MCF 10A (cell line): ENCODE data around the gene RPL29. TPM values are rescaled to one million over a fixed set of nuclear protein-coding genes. Genes with fewer than 3 reads are reported as not detected.

Experiments
- BruUV-seq: library from RNA; stranded (reverse); fragments of 400-500 nt; replicated peaks from 2 replicates; lab custom pipeline; 2021; lab: Mats Ljungman, UMichigan
- CTCF ChIA-PET: fragments of 300-600 bp; sonication (Branson Sonifier 250); formaldehyde crosslinking; extraction: SDS; loops from one replicate; lab custom pipeline; 2021; ENCODE audit warnings: antibody characterized with exemption, inconsistent platforms; lab: Yijun Ruan, JAX
- POLR2A ChIA-PET: fragments of 300-600, 350-650 bp; sonication (Branson Sonifier 250); formaldehyde crosslinking; extraction: SDS; loops from one replicate; lab custom pipeline; 2020; ENCODE audit warnings: antibody characterized with exemption, inconsistent platforms; lab: Yijun Ruan, JAX
- DNase-seq: peaks from one replicate; pipeline ENCODE4 v3.0.0-alpha.2; 2018; ENCODE audit not compliant: unreplicated experiment
- H3K27ac Mint-ChIP-seq: one replicate; pipeline ENCODE4 v1.8.0; 2022; ENCODE audit warnings: mild to moderate bottlenecking, low read depth, mixed read lengths; ENCODE audit not compliant: unreplicated experiment
- H3K27me3 Mint-ChIP-seq: one replicate; pipeline ENCODE4 v1.8.0; 2022; ENCODE audit warnings: mixed read lengths; ENCODE audit not compliant: insufficient read depth, unreplicated experiment
- H3K36me3 Mint-ChIP-seq: one replicate; pipeline ENCODE4 v1.8.0; 2022; ENCODE audit warnings: mild to moderate bottlenecking, moderate library complexity, mixed read lengths; ENCODE audit not compliant: insufficient read depth, unreplicated experiment
- H3K4me1 Mint-ChIP-seq: one replicate; pipeline ENCODE4 v1.8.0; 2022; ENCODE audit warnings: mixed read lengths; ENCODE audit not compliant: insufficient read depth, unreplicated experiment
- H3K4me3 Mint-ChIP-seq: one replicate; pipeline ENCODE4 v1.8.0; 2022; ENCODE audit warnings: mild to moderate bottlenecking, moderate library complexity, mixed read lengths; ENCODE audit not compliant: unreplicated experiment
- H3K9me3 Mint-ChIP-seq: one replicate; pipeline ENCODE4 v1.8.0; 2022; ENCODE audit warnings: mixed read lengths; ENCODE audit not compliant: unreplicated experiment
- CTCF ChIP-seq: fragments of 200-600 bp; IDR thresholded peaks from one replicate; pipeline ENCODE4 v1.8.0; 2022; ENCODE audit warnings: antibody characterized with exemption, mild to moderate bottlenecking; ENCODE audit not compliant: unreplicated experiment
- intact Hi-C: fragments of 100-400 bp; cut with micrococcal nuclease; formaldehyde crosslinking; loops from 2 replicates; pipeline ENCODE4 v1.14.1; 2022
- total RNA-seq: library from RNA; stranded (reverse); gene quantifications from 2 replicates; pipeline ENCODE4 v1.2.3, GENCODE V29; 2022

RPL29 gene
- total RNA-seq, 1 experiment from 2014 or later = 1,551 TPM

- no peak for TF ChIP-seq CTCF
- Mint-ChIP-seq H3K27me3 (no peaks in the 10 kb centered on the region), H3K36me3 (no peaks in the 10 kb centered on the region), H3K4me3 (no peak overlapping the region), H3K9me3 (peaks cover under 1% of the 10 kb centered on the region), H3K27ac (no peak overlapping the region), H3K4me1 (no peaks in the 10 kb centered on the region)
- no peak for DNase-seq
- no TSS peak for BruUV-seq
- ChIA-PET CTCF (interaction anchor here (0.5 to 8.6 kb wide), 6 partner anchors 42 to 638 kb away, joined by 3 to 230 read pairs (median 40); partner anchors contain the start of gene DUSP7), POLR2A (interaction anchor here (0.7 to 4.9 kb wide), 3 partner anchors 22 to 48 kb away, joined by 3 to 34 read pairs (median 4); no protein-coding TSS in a partner anchor)
- intact Hi-C loops = loop anchor here (5.0 to 10.0 kb wide), 2 partner anchors 210 to 332 kb away; no protein-coding TSS in a partner anchor
These were observed 9.3 kb upstream of the RPL29 start for GRCh38 chr3:52004906-52005395.

GRCh38 chr3:52004163-52004787, 8.6 kb upstream of the RPL29 start:
- Mint-ChIP-seq H3K9me3 (no peaks in the 10 kb centered on the region), H3K4me1 (no peaks in the 10 kb centered on the region), H3K4me3 (no peak overlapping the region), H3K27me3 (no peaks in the 10 kb centered on the region), H3K27ac (no peak overlapping the region), H3K36me3 (no peaks in the 10 kb centered on the region)
- TF ChIP-seq CTCF = no peak
- BruUV-seq = no TSS peak
- intact Hi-C loops = loop anchor here (5.0 to 10.0 kb wide), 2 partner anchors 211 to 333 kb away; no protein-coding TSS in a partner anchor
- ChIA-PET CTCF (interaction anchor here (0.5 to 8.6 kb wide), 14 partner anchors 7 to 639 kb away, joined by 3 to 230 read pairs (median 4); partner anchors contain the start of genes DUSP7, PARP3 and RRP9), POLR2A (interaction anchor here (0.6 to 4.9 kb wide), 6 partner anchors 42 to 146 kb away, joined by 3 to 34 read pairs (median 3); no protein-coding TSS in a partner anchor)
- no peak for DNase-seq

- intact Hi-C loops = loop anchor here (5.0 to 10.0 kb wide), 2 partner anchors 212 to 335 kb away; no protein-coding TSS in a partner anchor
- Mint-ChIP-seq H3K9me3 (no peaks in the 10 kb centered on the region), H3K27ac (no peak overlapping the region), H3K27me3 (no peaks in the 10 kb centered on the region), H3K36me3 (no peaks in the 10 kb centered on the region), H3K4me1 (peaks cover 7% of the 10 kb centered on the region), H3K4me3 (no peak overlapping the region)
- DNase-seq = no peak
- TF ChIP-seq CTCF = no peak
- ChIA-PET CTCF (interaction anchor here (0.6 to 8.6 kb wide), 24 partner anchors 8 to 335 kb away, joined by 3 to 230 read pairs (median 5); partner anchors contain the start of gene DUSP7), POLR2A (interaction anchor here (4.9 kb wide), 1 partner anchor 51 kb away, joined by 34 read pairs; no protein-coding TSS in a partner anchor)
- BruUV-seq = no TSS peak
These were observed 7.1 kb upstream of the RPL29 start for GRCh38 chr3:52002748-52003147.
